LNCAP (cell line): ENCODE measurements around the gene DENND2C.

Experiments used
- TF ChIP-seq, protein P1 (sequence below): fragments of 450-650 bp; IDR thresholded peaks from 2 replicates; pipeline ENCODE4 v1.5.1; 2017; ENCODE audit warnings: mild to moderate bottlenecking

DENND2C gene

DNA sequence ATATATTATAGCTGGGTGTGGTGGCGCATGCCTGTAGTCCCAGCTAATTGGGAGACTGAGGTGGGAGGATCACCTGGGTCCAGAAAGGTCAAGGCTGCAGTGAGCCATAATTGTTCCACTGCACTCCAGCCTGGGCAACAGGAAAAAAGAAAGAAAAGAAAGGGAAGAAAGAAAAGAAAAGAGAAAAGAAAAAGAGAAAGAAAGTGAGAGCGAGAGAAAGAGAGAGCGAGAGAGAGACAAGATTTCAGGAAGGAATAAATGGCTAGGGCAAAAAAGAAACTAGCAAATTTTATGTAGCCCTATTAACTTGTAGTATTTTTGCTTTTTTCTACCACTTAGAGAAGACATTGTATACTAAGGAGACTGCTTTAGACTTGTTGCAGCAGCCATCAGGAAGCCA is 40.5 kb upstream of the DENND2C start:
- TF ChIP-seq, protein P1, sequence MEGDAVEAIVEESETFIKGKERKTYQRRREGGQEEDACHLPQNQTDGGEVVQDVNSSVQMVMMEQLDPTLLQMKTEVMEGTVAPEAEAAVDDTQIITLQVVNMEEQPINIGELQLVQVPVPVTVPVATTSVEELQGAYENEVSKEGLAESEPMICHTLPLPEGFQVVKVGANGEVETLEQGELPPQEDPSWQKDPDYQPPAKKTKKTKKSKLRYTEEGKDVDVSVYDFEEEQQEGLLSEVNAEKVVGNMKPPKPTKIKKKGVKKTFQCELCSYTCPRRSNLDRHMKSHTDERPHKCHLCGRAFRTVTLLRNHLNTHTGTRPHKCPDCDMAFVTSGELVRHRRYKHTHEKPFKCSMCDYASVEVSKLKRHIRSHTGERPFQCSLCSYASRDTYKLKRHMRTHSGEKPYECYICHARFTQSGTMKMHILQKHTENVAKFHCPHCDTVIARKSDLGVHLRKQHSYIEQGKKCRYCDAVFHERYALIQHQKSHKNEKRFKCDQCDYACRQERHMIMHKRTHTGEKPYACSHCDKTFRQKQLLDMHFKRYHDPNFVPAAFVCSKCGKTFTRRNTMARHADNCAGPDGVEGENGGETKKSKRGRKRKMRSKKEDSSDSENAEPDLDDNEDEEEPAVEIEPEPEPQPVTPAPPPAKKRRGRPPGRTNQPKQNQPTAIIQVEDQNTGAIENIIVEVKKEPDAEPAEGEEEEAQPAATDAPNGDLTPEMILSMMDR = no peak

DNA sequence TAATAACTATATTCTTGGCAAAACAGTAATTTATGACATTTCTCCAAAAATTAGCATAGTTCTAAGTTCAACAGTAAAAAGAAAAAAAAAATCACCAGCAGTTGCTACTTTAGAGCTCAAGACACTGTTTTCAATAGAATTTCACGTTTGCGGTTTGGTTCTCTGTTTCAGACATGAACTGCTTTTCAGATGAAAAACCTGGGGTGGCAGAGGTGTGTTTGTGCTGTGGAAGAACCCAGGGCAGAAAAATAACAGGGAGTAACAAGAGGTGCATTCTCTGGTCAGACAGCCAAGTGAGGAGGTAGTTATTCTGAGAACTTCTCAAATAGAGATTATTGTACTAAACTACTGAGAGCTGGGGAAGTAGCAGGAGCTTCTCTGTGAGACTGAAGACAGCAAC is 37.8 kb upstream of the DENND2C start:
- TF ChIP-seq, protein P1 = no peak

DNA sequence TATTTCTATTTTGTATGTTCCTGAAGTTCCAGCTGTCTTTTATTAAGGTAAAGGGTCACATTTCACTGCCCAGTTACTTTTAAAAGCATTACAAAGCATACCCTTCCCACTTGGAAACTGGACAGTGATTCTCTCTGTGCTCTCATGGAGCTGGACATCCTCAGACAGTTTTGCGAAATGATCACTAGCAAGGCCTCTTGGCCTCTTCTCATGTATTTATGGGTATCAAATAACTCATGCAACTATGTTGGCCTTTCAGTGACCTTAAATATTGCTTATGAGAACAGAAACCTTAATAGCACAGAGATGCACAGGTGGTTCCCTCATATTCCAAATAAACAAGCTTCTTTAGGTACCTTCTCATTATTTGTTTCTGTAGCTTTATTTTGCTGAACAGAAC is 33.4 kb upstream of the DENND2C start:
- TF ChIP-seq, protein P1 = no peak

DNA sequence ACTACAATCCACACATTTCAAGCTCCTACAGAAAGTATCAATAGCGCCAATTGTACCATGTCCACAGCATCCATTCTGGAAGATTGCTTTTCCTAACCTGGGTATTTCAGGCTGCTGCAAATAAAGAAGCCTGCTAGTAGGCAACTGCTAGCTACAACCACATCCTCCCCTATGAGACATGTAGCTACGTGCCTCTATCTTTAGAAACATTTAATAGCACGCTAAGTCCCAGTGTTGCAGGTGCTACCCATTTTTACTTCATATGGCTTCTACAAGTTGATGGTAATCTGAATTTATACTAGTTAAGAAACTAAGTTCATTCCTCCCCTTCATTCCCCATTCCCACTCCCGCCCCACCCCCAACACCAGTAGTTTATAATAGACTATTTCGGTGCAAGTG is 32.9 kb upstream of the DENND2C start:
- TF ChIP-seq, protein P1 = no peak

DNA sequence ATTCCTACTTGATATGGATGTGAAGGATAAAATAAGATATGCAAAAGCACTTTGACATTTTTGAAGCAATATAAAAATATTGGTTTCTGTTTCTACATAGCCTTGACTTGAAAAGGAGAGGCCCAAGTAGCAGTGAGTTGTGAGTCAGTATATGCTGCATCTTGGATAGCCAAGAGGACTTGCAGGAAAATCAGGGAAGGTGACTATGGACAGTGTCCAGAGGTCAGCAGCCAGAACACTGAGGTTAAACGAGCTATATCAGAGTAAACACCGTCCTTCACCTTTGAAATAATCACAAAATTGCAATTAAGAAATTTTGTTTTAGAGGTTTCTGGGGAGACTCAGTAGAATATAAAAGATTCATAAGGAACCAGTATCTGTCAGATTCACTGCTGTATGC is 32.1 kb upstream of the DENND2C start:
- TF ChIP-seq, protein P1 = no peak

DNA sequence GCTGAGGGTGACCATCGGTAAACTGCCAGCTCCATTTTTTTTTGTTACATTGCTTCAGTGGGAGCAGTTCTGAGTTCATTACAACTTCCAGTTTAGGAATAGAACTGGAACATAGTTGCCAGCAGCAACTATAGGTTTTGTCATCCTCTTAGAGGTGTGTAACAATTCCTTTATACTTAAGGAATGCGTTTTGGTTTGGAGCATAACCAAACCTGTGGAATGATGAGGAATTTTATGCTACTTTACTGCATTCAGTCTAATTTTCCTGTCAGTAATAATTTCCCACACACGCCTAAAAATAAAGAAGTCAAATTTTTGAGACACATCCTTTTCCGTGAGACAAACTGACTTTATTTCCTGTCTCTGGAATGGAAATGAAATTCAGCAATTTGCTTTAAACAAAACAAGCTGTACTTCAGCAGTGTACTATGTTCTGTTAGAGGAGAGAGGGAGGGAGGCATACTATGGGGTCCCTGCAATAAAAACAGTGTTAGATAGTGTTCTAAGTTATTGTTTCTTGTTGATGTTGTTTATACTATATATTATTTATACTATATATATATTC is 30.3 kb upstream of the DENND2C start:
- TF ChIP-seq, protein P1 = no peak

DNA sequence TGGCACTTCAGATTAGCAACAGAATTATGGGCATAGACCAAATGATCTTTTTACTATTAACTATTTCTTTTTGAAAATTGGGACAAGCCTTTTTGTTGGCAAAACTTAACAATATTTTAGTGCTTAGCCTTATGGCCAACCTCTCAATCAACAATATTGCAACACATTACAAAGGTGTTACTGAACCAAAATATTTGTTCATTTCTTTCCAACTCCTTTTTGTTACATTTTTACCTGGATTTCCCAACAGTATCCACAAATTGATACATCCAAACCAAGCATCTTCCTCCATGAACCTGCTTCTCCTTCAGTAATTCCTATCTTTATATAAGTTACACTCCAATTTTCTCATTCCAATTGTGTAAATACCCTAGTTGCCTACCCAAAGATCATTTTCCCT is 27.0 kb upstream of the DENND2C start:
- TF ChIP-seq, protein P1 = no peak

DNA sequence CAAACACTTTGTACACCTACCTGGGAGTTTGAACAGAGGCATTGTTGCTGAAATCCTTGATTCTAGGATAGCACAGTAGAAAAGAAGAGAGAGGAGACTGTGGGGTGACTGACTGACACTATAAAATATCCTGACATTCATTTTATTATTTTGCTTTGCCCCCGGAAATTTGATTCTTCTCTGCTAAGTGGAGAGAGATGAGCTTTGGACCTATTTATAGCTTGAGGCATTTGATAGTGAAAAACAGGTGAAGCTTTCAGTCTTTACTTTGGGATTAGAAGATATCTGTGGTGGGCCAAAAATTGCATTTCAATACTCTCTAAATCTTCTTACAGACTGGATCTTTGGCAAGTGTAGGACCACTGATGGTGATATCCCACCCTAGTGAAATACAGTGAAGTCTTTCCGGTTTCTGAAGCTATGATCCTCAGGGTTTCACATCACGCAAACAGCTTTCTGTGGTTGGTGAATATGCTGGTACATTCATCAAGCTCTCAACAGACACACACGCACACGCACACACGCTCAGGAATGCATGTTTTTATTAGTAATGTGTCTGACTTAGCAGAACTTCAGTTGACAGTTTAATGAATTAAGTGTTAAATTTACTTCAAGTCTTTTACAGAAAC is 25.7 kb upstream of the DENND2C start, which contains the start of gene AMPD1:
TSS of gene AMPD1 (minus strand) at position 117 of the 629 bp plus-strand sequence. CDS start at position 42, 75 bp downstream.
- TF ChIP-seq, protein P1 = no peak
